ENCODE measurements around the gene PFDN4.
A peak's percentile ranks its signal among the peaks of the same experiment; 100 is the strongest.

The PFDN4 gene

DNA sequence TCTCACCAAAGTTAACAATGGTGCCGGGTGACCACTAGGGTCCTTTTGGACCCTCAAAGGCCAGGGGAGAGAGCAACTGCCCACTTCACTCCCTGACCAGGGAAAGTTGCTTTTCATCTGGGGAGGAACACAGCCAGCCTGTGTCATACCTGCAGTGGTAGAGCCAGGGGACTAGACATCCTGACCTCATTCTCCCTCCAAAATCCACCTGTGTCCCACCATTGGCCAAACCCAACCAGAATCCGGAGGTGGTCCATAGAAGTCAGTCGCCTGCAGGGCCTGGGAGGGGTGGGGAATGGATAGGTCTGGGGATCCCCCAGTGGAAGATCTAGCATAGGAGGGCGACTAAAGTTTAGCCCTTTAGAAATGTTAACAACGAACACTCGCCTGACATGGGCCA is 12.8 kb downstream of the PFDN4 start:
- no peak for TF ChIP-seq ZNF140 (tag by site-specific recombination; IDR thresholded peaks at IDR 0.05)
- TF ChIP-seq ZBTB8A (tag by site-specific recombination; IDR thresholded peaks at IDR 0.05): no peak
- TF ChIP-seq, protein P1, sequence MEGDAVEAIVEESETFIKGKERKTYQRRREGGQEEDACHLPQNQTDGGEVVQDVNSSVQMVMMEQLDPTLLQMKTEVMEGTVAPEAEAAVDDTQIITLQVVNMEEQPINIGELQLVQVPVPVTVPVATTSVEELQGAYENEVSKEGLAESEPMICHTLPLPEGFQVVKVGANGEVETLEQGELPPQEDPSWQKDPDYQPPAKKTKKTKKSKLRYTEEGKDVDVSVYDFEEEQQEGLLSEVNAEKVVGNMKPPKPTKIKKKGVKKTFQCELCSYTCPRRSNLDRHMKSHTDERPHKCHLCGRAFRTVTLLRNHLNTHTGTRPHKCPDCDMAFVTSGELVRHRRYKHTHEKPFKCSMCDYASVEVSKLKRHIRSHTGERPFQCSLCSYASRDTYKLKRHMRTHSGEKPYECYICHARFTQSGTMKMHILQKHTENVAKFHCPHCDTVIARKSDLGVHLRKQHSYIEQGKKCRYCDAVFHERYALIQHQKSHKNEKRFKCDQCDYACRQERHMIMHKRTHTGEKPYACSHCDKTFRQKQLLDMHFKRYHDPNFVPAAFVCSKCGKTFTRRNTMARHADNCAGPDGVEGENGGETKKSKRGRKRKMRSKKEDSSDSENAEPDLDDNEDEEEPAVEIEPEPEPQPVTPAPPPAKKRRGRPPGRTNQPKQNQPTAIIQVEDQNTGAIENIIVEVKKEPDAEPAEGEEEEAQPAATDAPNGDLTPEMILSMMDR (tag by site-specific recombination; IDR thresholded peaks at IDR 0.05): no peak
- TF ChIP-seq ZNF707 (tag by site-specific recombination; IDR thresholded peaks at IDR 0.05): no peak
- TF ChIP-seq KLF9 (tag by site-specific recombination; IDR thresholded peaks at IDR 0.05; ENCODE audit: low read depth): no peak
- Histone ChIP-seq H3K9me3 (ENCODE audit: control insufficient read depth, insufficient read depth, low read depth, low read length) (no peaks in the 10 kb centered on the region), H3K4me1 (ENCODE audit: control insufficient read depth, insufficient read depth, low read length) (no peaks in the 10 kb centered on the region), H3K27ac (ENCODE audit: extremely low read depth, low read depth, low read length) (no peak overlapping the region), H3K36me3 (ENCODE audit: control insufficient read depth in 2 of 2, insufficient read depth in 1 of 2, low read length in 2 of 2) (peaks cover 0 to 23% of the 10 kb centered on the region in 2 experiments; a peak in 2 of 3 replicates), H3K4me3 (ENCODE audit: low read depth, low read length) (no peak overlapping the region)
- CTCF ChIA-PET: interaction anchor here (0.6 kb wide), 1 partner anchor 10 kb away, joined by 3 read pairs; no protein-coding TSS in a partner anchor
- POLR2A ChIA-PET: no interaction called here

DNA sequence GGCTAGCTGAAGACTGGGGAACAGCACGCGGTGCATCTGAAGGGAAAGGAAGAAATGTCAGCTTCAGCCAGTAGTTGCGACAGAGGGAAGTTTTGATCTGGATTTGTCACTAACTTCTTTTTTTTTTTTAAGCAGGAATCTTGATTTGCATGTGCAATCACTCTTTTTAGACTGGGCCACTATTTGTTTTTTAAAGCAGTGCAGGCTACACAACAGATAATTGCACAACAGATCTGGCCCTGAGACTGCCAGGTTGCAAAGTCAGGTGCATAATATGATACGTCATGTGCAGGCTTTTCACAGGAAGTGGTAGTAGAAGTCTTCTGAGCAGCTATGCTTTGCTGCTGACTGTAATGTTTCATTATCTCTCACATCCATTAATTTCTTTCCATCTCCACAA is 13.5 kb downstream of the PFDN4 start:
- Histone ChIP-seq H3K4me1 (ENCODE audit: control insufficient read depth, insufficient read depth, low read length) (no peaks in the 10 kb centered on the region), H3K27ac (ENCODE audit: extremely low read depth, low read depth, low read length) (no peak overlapping the region), H3K9me3 (ENCODE audit: control insufficient read depth, insufficient read depth, low read depth, low read length) (no peaks in the 10 kb centered on the region), H3K4me3 (ENCODE audit: low read depth, low read length) (no peak overlapping the region), H3K36me3 (ENCODE audit: control insufficient read depth in 2 of 2, insufficient read depth in 1 of 2, low read length in 2 of 2) (peaks cover 0 to 17% of the 10 kb centered on the region in 2 experiments; a peak in 2 of 3 replicates)
- TF ChIP-seq, protein P1 (tag by site-specific recombination; IDR thresholded peaks at IDR 0.05): no peak
- TF ChIP-seq ZNF473 (tag by site-specific recombination; IDR thresholded peaks at IDR 0.05) (no peak), GLI2 (tag by site-specific recombination; IDR thresholded peaks at IDR 0.05; ENCODE audit: borderline replicate concordance, low read depth) (no peak), ZBTB7A (tag by site-specific recombination; IDR thresholded peaks at IDR 0.05; ENCODE audit: low read depth) (no peak), ZBTB8A (tag by site-specific recombination; IDR thresholded peaks at IDR 0.05) (no peak), ZNF571 (tag by site-specific recombination; IDR thresholded peaks at IDR 0.05) (no peak), ZNF24 (tag by site-specific recombination; IDR thresholded peaks at IDR 0.05) (no peak)
- CTCF ChIA-PET: interaction anchor here (0.6 to 1.4 kb wide), 4 partner anchors 10 to 157 kb away, joined by 3 to 5 read pairs (median 4); partner anchors contain the start of gene PFDN4
- POLR2A ChIA-PET: no interaction called here

DNA sequence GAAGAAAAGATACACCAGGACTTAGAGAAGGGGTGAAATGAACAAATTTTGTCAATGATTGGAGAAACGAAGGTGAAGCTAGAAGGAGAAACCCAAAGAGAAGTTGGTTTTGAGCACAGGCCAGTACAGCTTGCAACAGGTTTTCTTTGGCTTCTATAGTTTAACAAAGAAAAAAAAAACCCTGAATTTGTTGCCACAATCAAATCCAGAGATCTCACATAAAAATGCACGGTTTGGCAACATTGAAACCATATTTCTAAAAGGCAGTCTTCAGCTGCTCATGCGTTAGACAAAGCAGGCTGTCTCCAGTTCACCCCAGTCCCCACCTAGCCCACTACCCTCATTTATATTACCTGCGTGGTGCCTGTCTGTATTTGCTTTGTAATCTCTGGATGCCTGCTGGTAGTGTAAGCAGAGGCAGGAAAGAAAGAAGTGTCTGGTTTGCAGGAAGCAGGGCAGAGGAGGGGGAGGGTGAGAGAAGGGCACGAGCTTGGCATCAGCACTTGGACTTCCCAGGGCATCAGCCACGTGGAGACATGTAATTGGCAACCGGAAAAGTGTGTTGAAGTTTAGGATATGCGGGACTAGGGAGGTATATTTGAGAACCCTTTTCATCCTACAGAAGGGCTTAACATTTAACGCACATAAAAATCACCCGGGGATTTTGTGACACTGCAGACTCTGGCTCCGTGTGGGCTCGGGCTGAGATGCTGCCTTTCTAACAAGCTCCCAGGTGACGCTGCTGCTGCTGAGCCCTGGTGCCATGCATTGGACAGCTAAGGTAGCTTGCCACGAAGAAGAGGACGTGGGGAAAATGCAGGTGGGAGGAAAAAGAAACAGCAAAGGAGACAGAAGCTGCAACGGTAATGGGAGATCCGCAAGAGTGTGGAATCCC is 14.4 kb downstream of the PFDN4 start:
- H3K4me1 ChIP-seq (ENCODE audit: control insufficient read depth, insufficient read depth, low read length): no peaks in the 10 kb centered on the region
- peaks cover 0 to 11% of the 10 kb centered on the region in 2 experiments; a peak in 2 of 3 replicates for H3K36me3 ChIP-seq (ENCODE audit: control insufficient read depth in 2 of 2, insufficient read depth in 1 of 2, low read length in 2 of 2)
- TF ChIP-seq ZBTB8A (tag by site-specific recombination; IDR thresholded peaks at IDR 0.05) (no peak), ZNF341 (tag by site-specific recombination; IDR thresholded peaks at IDR 0.05; ENCODE audit: low read depth) (0 out of 2 replicates have a peak, but pooled peaks have one; percentile 10), BCL11A (tag by site-specific recombination; IDR thresholded peaks at IDR 0.05; ENCODE audit: low read depth) (no peak)
- CTCF ChIA-PET: interaction anchor here (0.6 to 1.4 kb wide), 4 partner anchors 14 to 427 kb away, joined by 3 to 5 read pairs (median 4); partner anchors contain the start of gene PFDN4
- no peak overlapping the region for H3K27ac ChIP-seq (ENCODE audit: extremely low read depth, low read depth, low read length)
- POLR2A ChIA-PET: no interaction called here
- H3K9me3 ChIP-seq (ENCODE audit: control insufficient read depth, insufficient read depth, low read depth, low read length): no peaks in the 10 kb centered on the region
- no peak overlapping the region for H3K4me3 ChIP-seq (ENCODE audit: low read depth, low read length)

All from HEK293 (cell line).